Esophagus muscularis mucosa (tissue), 4 donors: ENCODE measurements around the gene TAS1R2.

Source experiments
- CTCF ChIP-seq, 3 experiments: fragments of 200-600 bp in 2 of 3; fragments of 450-650 bp in 1 of 3; sonication (generic) in 2 of 3; IDR thresholded peaks; one replicate each; pipeline ENCODE4 v1.5.1; 2017 to 2019; ENCODE audit warnings: antibody characterized with exemption in 3 of 3, mild to moderate bottlenecking in 2 of 3, moderate library complexity in 1 of 3
- EP300 ChIP-seq: sonication (generic); formaldehyde crosslinking; IDR thresholded peaks from one replicate; pipeline ENCODE4 v1.6.1; 2017; ENCODE audit warnings: antibody characterized with exemption
- POLR2A ChIP-seq: fragments of 450-650 bp; IDR thresholded peaks from one replicate; pipeline ENCODE4 v1.6.1; 2017; ENCODE audit warnings: antibody characterized with exemption, moderate library complexity, mild to moderate bottlenecking, low read depth
- POLR2AphosphoS5 ChIP-seq, 2 donors: sonication (generic); formaldehyde crosslinking; IDR thresholded peaks; one replicate each; pipeline ENCODE4 v1.6.1; 2017; ENCODE audit warnings: antibody characterized with exemption in 2 of 2

GRCh38 chr1:18881642-18882431 is 22.4 kb upstream of the TAS1R2 start:
- TF ChIP-seq CTCF (IDR thresholded peaks at IDR 0.05) (no peak), POLR2A (no peak), POLR2AphosphoS5 (IDR thresholded peaks at IDR 0.05) (no peak), EP300 (no peak)
